Measurements from ENCODE around the gene AMOT.

DNA sequence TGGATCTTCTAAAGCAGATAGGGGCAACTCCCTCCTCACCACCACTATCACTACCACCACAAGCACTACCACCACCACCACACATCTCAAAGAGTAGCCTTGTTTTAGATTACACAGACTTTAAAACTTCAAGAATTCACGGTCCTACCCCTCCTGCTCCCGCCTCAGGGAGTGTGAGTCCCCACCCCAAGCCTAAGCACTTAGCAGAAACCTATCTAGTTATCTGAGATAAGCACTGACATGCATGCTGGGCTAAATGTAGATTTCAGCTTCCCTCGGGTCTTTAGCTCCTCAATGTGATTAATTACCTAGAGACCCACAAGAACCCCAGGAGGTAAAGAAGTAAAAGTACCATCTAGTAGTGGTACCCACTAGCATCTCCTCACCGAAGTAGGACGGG is 775 bp downstream of the AMOT start:
- no peak for TF ChIP-seq CREB1 (IDR thresholded peaks at IDR 0.05; ENCODE audit: low read depth)
- TF ChIP-seq, protein P1, sequence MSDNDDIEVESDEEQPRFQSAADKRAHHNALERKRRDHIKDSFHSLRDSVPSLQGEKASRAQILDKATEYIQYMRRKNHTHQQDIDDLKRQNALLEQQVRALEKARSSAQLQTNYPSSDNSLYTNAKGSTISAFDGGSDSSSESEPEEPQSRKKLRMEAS (IDR thresholded peaks at IDR 0.05), result no peak
- TF ChIP-seq EP300 (IDR thresholded peaks at IDR 0.05; ENCODE audit: borderline replicate concordance), result no peak
- TF ChIP-seq CEBPB (IDR thresholded peaks at IDR 0.05), result no peak
- no peak for TF ChIP-seq REST (IDR thresholded peaks at IDR 0.05; ENCODE audit: low read depth)
- no peak for TF ChIP-seq YY1 (IDR thresholded peaks at IDR 0.05; ENCODE audit: low read depth)
- TF ChIP-seq EGR1 (IDR thresholded peaks at IDR 0.05), result no peak
- no peak for TF ChIP-seq TAF1 (IDR thresholded peaks at IDR 0.05; ENCODE audit: low read depth)
